ENCODE data around the gene SASS6. TPM values are rescaled to one million over a fixed set of nuclear protein-coding genes. Genes with fewer than 3 reads are reported as not detected.

The SASS6 gene
- polyA plus RNA-seq, 1 donor (not counting 4 experiments of a cell fraction or from before 2014, with no cell fraction given), result 2.5 TPM

- TF ChIP-seq CTCF (optimal IDR thresholded peaks at IDR 0.05 in 1 of 3, IDR thresholded peaks at IDR 0.05 in 1 of 3, conservative IDR thresholded peaks at IDR 0.05 in 1 of 3; ENCODE audit: extremely low read depth in 1 of 3, insufficient read depth in 2 of 3, low read length in 3 of 3) (no peak), EZH2 (IDR thresholded peaks at IDR 0.05; ENCODE audit: low read length) (no peak)
- H3K9me3 ChIP-seq (ENCODE audit: control insufficient read depth, low read depth, low read length), result no peaks in the 10 kb centered on the region
- no peaks in the 10 kb centered on the region for H3K4me1 ChIP-seq (ENCODE audit: control insufficient read depth, extremely low read depth, insufficient read depth, low read length)
- no peak overlapping the region for H3K4me2 ChIP-seq (ENCODE audit: control insufficient read depth, extremely low read depth, insufficient read depth, low read depth, low read length)
- no peak for FAIRE-seq
- DNase-seq (ENCODE audit: low read depth, low spot score), result no peak
- no peak overlapping the region for H3K4me3 ChIP-seq (ENCODE audit: control insufficient read depth in 2 of 3, extremely low read depth in 1 of 3, insufficient read depth in 2 of 3, low read depth in 1 of 3, low read length in 3 of 3)
- no peaks in the 10 kb centered on the region for H3K79me2 ChIP-seq (ENCODE audit: control insufficient read depth, insufficient read depth, low read length)
- no peaks in the 10 kb centered on the region for H3K27me3 ChIP-seq (ENCODE audit: control insufficient read depth, extremely low read depth, insufficient read depth, low read length)
- no peaks in the 10 kb centered on the region for H4K20me1 ChIP-seq (ENCODE audit: control insufficient read depth, extremely low read depth, insufficient read depth, low read length)
- H3K9ac ChIP-seq (ENCODE audit: control insufficient read depth, extremely low read depth, insufficient read depth, low read length), result no peak overlapping the region
- no peaks in the 10 kb centered on the region for H3K9me1 ChIP-seq (ENCODE audit: control insufficient read depth, extremely low read depth, insufficient read depth, low read length)
- H3K36me3 ChIP-seq (ENCODE audit: control insufficient read depth in 2 of 2, extremely low read depth in 1 of 2, insufficient read depth in 2 of 2, low read length in 2 of 2), result no peaks in the 10 kb centered on the region
- no peak overlapping the region for H3K27ac ChIP-seq (ENCODE audit: control insufficient read depth, insufficient read depth, low read length)
- H2AFZ ChIP-seq (ENCODE audit: control insufficient read depth, low read length), result no peak overlapping the region
- dilution Hi-C loops (cut with MboI; ENCODE audit: extremely low pct_ligation_motif_present, low sequenced_read_pairs), result no loop called here
Measured at GRCh38 chr1:100162881-100163280, 30.2 kb upstream of the SASS6 start.

- H3K9me3 ChIP-seq (ENCODE audit: control insufficient read depth, low read depth, low read length), result no peaks in the 10 kb centered on the region
- H3K27me3 ChIP-seq (ENCODE audit: control insufficient read depth, extremely low read depth, insufficient read depth, low read length), result no peaks in the 10 kb centered on the region
- TF ChIP-seq CTCF (optimal IDR thresholded peaks at IDR 0.05 in 1 of 3, IDR thresholded peaks at IDR 0.05 in 1 of 3, conservative IDR thresholded peaks at IDR 0.05 in 1 of 3; ENCODE audit: extremely low read depth in 1 of 3, insufficient read depth in 2 of 3, low read length in 3 of 3) (no peak), EZH2 (IDR thresholded peaks at IDR 0.05; ENCODE audit: low read length) (no peak)
- no peak overlapping the region for H3K4me3 ChIP-seq (ENCODE audit: control insufficient read depth in 2 of 3, extremely low read depth in 1 of 3, insufficient read depth in 2 of 3, low read depth in 1 of 3, low read length in 3 of 3)
- H2AFZ ChIP-seq (ENCODE audit: control insufficient read depth, low read length), result no peak overlapping the region
- DNase-seq (ENCODE audit: low read depth, low spot score) (no peak), FAIRE-seq (no peak)
- H4K20me1 ChIP-seq (ENCODE audit: control insufficient read depth, extremely low read depth, insufficient read depth, low read length), result no peaks in the 10 kb centered on the region
- H3K9me1 ChIP-seq (ENCODE audit: control insufficient read depth, extremely low read depth, insufficient read depth, low read length), result no peaks in the 10 kb centered on the region
- peaks cover 0 to 2% of the 10 kb centered on the region in 2 experiments for H3K36me3 ChIP-seq (ENCODE audit: control insufficient read depth in 2 of 2, extremely low read depth in 1 of 2, insufficient read depth in 2 of 2, low read length in 2 of 2)
- no peak overlapping the region for H3K27ac ChIP-seq (ENCODE audit: control insufficient read depth, insufficient read depth, low read length)
- no peak overlapping the region for H3K4me2 ChIP-seq (ENCODE audit: control insufficient read depth, extremely low read depth, insufficient read depth, low read depth, low read length)
- dilution Hi-C loops (cut with MboI; ENCODE audit: extremely low pct_ligation_motif_present, low sequenced_read_pairs), result no loop called here
- no peaks in the 10 kb centered on the region for H3K4me1 ChIP-seq (ENCODE audit: control insufficient read depth, extremely low read depth, insufficient read depth, low read length)
- no peak overlapping the region for H3K9ac ChIP-seq (ENCODE audit: control insufficient read depth, extremely low read depth, insufficient read depth, low read length)
- no peaks in the 10 kb centered on the region for H3K79me2 ChIP-seq (ENCODE audit: control insufficient read depth, insufficient read depth, low read length)
Measured at GRCh38 chr1:100152271-100152670, 19.5 kb upstream of the SASS6 start.

All from keratinocyte (primary cell).